IMR-90 (cell line): ENCODE data around the gene ITGA2. TPM values are rescaled to one million over a fixed set of nuclear protein-coding genes. Genes with fewer than 3 reads are reported as not detected.
A peak's percentile ranks its signal among the peaks of the same experiment; 100 is the strongest.

Experiments
- ATAC-seq: fragments of 200-7000 bp; cut with Tn5 transposase; 2 replicates; pipeline ENCODE4 v1.9.1; 2020; ENCODE audit warnings: low read depth, mild to moderate bottlenecking, moderate library complexity
- BruUV-seq: library from RNA; stranded (reverse); fragments of 400-500 nt; replicated peaks from 2 replicates; lab custom pipeline; 2021; lab: Mats Ljungman, UMichigan
- CTCF ChIA-PET: fragments of 300-600 bp; formaldehyde crosslinking; extraction: SDS; loops from one replicate; lab custom pipeline; 2021; ENCODE audit warnings: antibody characterized with exemption; lab: Yijun Ruan, JAX
- POLR2A ChIA-PET: fragments of 300-600 bp; sonication (Branson Sonifier 250); formaldehyde crosslinking; loops from one replicate; lab custom pipeline; 2022; ENCODE audit warnings: antibody characterized with exemption; ENCODE audit not compliant: unreplicated experiment; lab: Charles Lee
- DNase-seq: peaks from one replicate; pipeline ENCODE4 v3.0.0; 2013
- H2AFZ ChIP-seq: replicated peaks from 2 replicates; pipeline ENCODE3; 2013; ENCODE audit warnings: low read length, mild to moderate bottlenecking; ENCODE audit not compliant: poor library complexity
- H2AK5ac ChIP-seq: 2 replicates; pipeline ENCODE4 v1.6.1; 2013; ENCODE audit warnings: low read depth, low read length, inconsistent platforms
- H2AK9ac ChIP-seq: replicated peaks from 2 replicates; pipeline ENCODE3; 2013; ENCODE audit warnings: mild to moderate bottlenecking, low read depth, low read length, moderate library complexity; ENCODE audit not compliant: poor library complexity
- H2BK120ac ChIP-seq: 2 replicates; pipeline ENCODE4 v1.6.1; 2013; ENCODE audit warnings: low read depth, low read length, inconsistent platforms
- H2BK15ac ChIP-seq: 3 replicates; pipeline ENCODE4 v1.6.1; 2013; ENCODE audit warnings: low read depth, low read length, inconsistent platforms
- H2BK20ac ChIP-seq: 2 replicates; pipeline ENCODE4 v1.6.1; 2013; ENCODE audit warnings: low read depth, mild to moderate bottlenecking, inconsistent platforms, low read length, moderate library complexity
- H2BK5ac ChIP-seq: 2 replicates; pipeline ENCODE4 v1.6.1; 2013; ENCODE audit warnings: mild to moderate bottlenecking, low read depth, low read length, inconsistent platforms; ENCODE audit not compliant: poor library complexity, severe bottlenecking
- H3K14ac ChIP-seq: replicated peaks from 2 replicates; pipeline ENCODE4 v1.6.1; 2013; ENCODE audit warnings: low read depth, low read length, inconsistent platforms
- H3K18ac ChIP-seq: 2 replicates; pipeline ENCODE4 v1.6.1; 2013; ENCODE audit warnings: low read depth, low read length, control low read depth
- H3K23ac ChIP-seq: 2 replicates; pipeline ENCODE4 v1.6.1; 2013; ENCODE audit warnings: low read depth, low read length, inconsistent platforms
- H3K27ac ChIP-seq: 2 replicates; pipeline ENCODE4 v1.5.1; 2013; ENCODE audit warnings: mild to moderate bottlenecking, control low read depth, low read length; ENCODE audit not compliant: insufficient read depth
- H3K27me3 ChIP-seq: 2 replicates; pipeline ENCODE4 v1.6.1; 2013; ENCODE audit warnings: low read length; ENCODE audit not compliant: control insufficient read depth, insufficient read depth
- H3K36me3 ChIP-seq: 2 replicates; pipeline ENCODE4 v1.6.1; 2013; ENCODE audit warnings: low read length, mixed read lengths; ENCODE audit not compliant: control insufficient read depth, insufficient read depth
- H3K4ac ChIP-seq: 2 replicates; pipeline ENCODE4 v1.6.1; 2013; ENCODE audit warnings: low read depth, low read length, inconsistent platforms
- H3K4me1 ChIP-seq: 2 replicates; pipeline ENCODE4 v1.6.1; 2013; ENCODE audit warnings: low read length, mixed read lengths; ENCODE audit not compliant: control insufficient read depth, insufficient read depth
- H3K4me2 ChIP-seq: 2 replicates; pipeline ENCODE4 v1.6.1; 2013; ENCODE audit warnings: low read depth, mild to moderate bottlenecking, control low read depth, low read length, moderate library complexity
- H3K4me3 ChIP-seq: 2 replicates; pipeline ENCODE4 v1.5.1; 2013; ENCODE audit warnings: low read depth, mild to moderate bottlenecking, control low read depth, low read length, moderate library complexity; ENCODE audit not compliant: insufficient read depth
- H3K56ac ChIP-seq: 2 replicates; pipeline ENCODE4 v1.6.1; 2013; ENCODE audit warnings: low read length, inconsistent platforms; ENCODE audit not compliant: insufficient read depth; ENCODE audit errors: extremely low read depth
- H3K79me1 ChIP-seq, 2 experiments: 2 replicates each; pipeline ENCODE4 v1.6.1; 2013; ENCODE audit warnings: low read length in 2 of 2, inconsistent platforms in 1 of 2, low read depth in 1 of 2
- H3K9ac ChIP-seq: 2 replicates; pipeline ENCODE4 v1.6.1; 2013; ENCODE audit warnings: low read depth, low read length, control low read depth
- H3K9me1 ChIP-seq: 2 replicates; pipeline ENCODE4 v1.6.1; 2013; ENCODE audit warnings: low read length, inconsistent platforms; ENCODE audit not compliant: insufficient read depth
- H3K9me3 ChIP-seq: 2 replicates; pipeline ENCODE4 v1.6.1; 2013; ENCODE audit warnings: low read length; ENCODE audit not compliant: control insufficient read depth, insufficient read depth
- H4K20me1 ChIP-seq: 2 replicates; pipeline ENCODE4 v1.6.1; 2013; ENCODE audit warnings: low read length, inconsistent platforms; ENCODE audit not compliant: insufficient read depth
- H4K5ac ChIP-seq: 2 replicates; pipeline ENCODE4 v1.6.1; 2013; ENCODE audit warnings: mild to moderate bottlenecking, low read depth, low read length, control low read depth
- H4K8ac ChIP-seq, 2 experiments: 2 replicates each; pipeline ENCODE4 v1.6.1; 2013; ENCODE audit warnings: low read depth in 2 of 2, low read length in 2 of 2, control low read depth in 1 of 2, inconsistent platforms in 1 of 2
- H4K91ac ChIP-seq: 2 replicates; pipeline ENCODE4 v1.6.1; 2013; ENCODE audit warnings: low read depth, low read length, inconsistent platforms; ENCODE audit not compliant: insufficient read depth
- BHLHE40 ChIP-seq: fragments of 150-350 bp; IDR thresholded peaks from 2 replicates; pipeline ENCODE4 v1.6.1; 2016; ENCODE audit warnings: mild to moderate bottlenecking, low read depth, low read length
- CEBPB ChIP-seq: IDR thresholded peaks from 2 replicates; pipeline ENCODE4 v1.6.1; 2012; ENCODE audit warnings: low read depth, low read length, improper control_type of control experiment
- CHD1 ChIP-seq: IDR thresholded peaks from 2 replicates; pipeline ENCODE4 v1.6.1; 2012; ENCODE audit warnings: low read depth, low read length, improper control_type of control experiment
- CTCF ChIP-seq: conservative IDR thresholded peaks from 2 replicates; pipeline ENCODE4 v1.5.1; 2012; ENCODE audit warnings: mild to moderate bottlenecking, low read depth, low read length, improper control_type of control experiment
- MAFK ChIP-seq: IDR thresholded peaks from 2 replicates; pipeline ENCODE4 v1.6.1; 2012; ENCODE audit warnings: low read depth, low read length, improper control_type of control experiment
- RAD21 ChIP-seq: IDR thresholded peaks from 2 replicates; pipeline ENCODE4 v1.6.1; 2012; ENCODE audit warnings: low read length, improper control_type of control experiment
- SMC3 ChIP-seq: fragments of 150-350 bp; IDR thresholded peaks from 2 replicates; pipeline ENCODE4 v1.6.1; 2016; ENCODE audit warnings: low read depth, mild to moderate bottlenecking, antibody characterized with exemption, low read length, moderate library complexity
- WGBS, 2 experiments: methylation state at CpG; one replicate each; pipeline versions ENCODE4 v1.1.5 to v1.1.7; 2013; ENCODE audit warnings: missing lambda C conversion rate in 2 of 2; ENCODE audit not compliant: insufficient read length in 1 of 2; ENCODE audit errors: extremely low coverage in 2 of 2; 5-methylcytosine and 5-hydroxymethylcytosine counted together
- dilution Hi-C: fragments of 300-500 bp; cut with HindIII; formaldehyde crosslinking; loops from one replicate; pipeline ENCODE4 v1.14.3; 2018; ENCODE audit warnings: low sequenced_read_pairs; ENCODE audit not compliant: unreplicated experiment
- in situ Hi-C: fragments of 300-500 bp; cut with MboI; formaldehyde crosslinking; loops from 3 replicates; pipeline ENCODE4 v1.14.3; 2019; ENCODE audit warnings: low sequenced_read_pairs, inconsistent platforms, mixed read lengths
- intact Hi-C: fragments of 100-400 bp; cut with micrococcal nuclease; formaldehyde crosslinking; loops from 2 replicates; pipeline ENCODE4 v1.10.0; 2022
- polyA plus RNA-seq, 3 experiments: library from polyadenylated mRNA; depleted of rRNA; stranded (reverse); fragments of >200 nt; gene quantifications; 2 replicates each; pipeline ENCODE4 v1.2.3, GENCODE V29; 2012; ENCODE audit warnings: low replicate concordance in 1 of 3
- total RNA-seq: library from RNA; depleted of rRNA; stranded (reverse); fragments of >200 nt; gene quantifications from 2 replicates; pipeline ENCODE4 v1.2.3, GENCODE V29; 2012

The ITGA2 gene
- total and polyA plus RNA-seq, 2 of the 4 experiments (the other 2 are of a cell fraction): 23.3 to 93.4 TPM

DNA sequence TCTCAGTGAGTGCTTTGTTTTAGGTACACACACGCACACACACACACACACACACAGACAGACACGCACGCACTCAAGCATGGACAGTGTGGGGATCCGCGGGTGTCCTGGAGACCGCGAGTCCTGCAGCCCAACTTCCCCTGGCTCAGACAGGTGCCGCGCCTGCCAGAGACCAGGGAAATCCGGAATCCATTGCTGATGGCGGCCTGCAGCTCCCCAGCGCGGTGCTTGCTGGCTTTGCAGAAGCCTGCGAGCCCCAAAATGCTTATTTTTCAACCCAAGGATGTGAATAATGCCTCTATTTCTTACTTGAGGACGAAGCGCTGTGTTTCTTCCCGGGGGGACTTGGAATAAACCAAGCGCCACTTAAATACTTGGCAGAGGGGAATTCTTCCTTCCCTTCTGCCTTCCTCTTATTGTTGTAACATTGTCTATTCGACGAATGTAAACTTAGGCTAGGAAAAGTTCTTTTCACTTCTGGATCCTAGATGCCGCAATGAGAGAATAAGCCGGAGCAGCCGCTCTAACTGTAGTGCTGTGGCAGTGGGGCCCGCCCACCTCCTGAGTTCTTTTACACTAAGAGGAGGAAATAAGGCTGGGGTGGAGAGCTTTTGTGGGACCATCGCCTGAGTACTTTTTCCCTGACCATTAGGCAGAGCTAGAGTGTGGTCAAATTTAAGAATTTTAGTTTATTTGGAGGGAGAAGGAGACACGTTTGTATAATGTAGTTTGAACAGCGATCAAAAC lies 802 bp downstream of the ITGA2 start:
- no peaks in the 10 kb centered on the region for H3K9me3 ChIP-seq

More for the DNA sequence above, 802 bp downstream of the ITGA2 start:
- Histone ChIP-seq H2AK9ac (peak overlapping the region; percentile 56), H3K36me3 (peaks cover 5% of the 10 kb centered on the region; the same call in 1 of the 2 replicates), H3K9ac (peak overlapping the region; percentile 73), H3K4me3 (peak overlapping the region; percentile 93), H4K8ac (peak overlapping the region; percentile 7 to 48; a peak in 2 of 4 replicates), H3K4me1 (peaks cover 16% of the 10 kb centered on the region; the same call in 1 of the 2 replicates), H2AK5ac (peak overlapping the region; percentile 48), H2BK20ac (no peak overlapping the region), H3K27me3 (no peaks in the 10 kb centered on the region), H4K20me1 (no peaks in the 10 kb centered on the region), H2BK15ac (peak overlapping the region; percentile 52; the same call in 1 of the 3 replicates), H3K14ac (peak overlapping the region; percentile 80), H2BK5ac (peak overlapping the region; percentile 40), H3K18ac (peak overlapping the region; percentile 15), H3K4me2 (peak overlapping the region; percentile 93), H4K91ac (peak overlapping the region; percentile 74; the same call in 1 of the 2 replicates), H3K9me1 (peaks cover 4% of the 10 kb centered on the region), H4K5ac (peak overlapping the region; percentile 51; the same call in 1 of the 2 replicates), H3K27ac (peak overlapping the region; percentile 56), H2AFZ (peak overlapping the region; percentile 92), H3K56ac (peak overlapping the region; percentile 78), H3K79me1 (peaks cover 0 to 66% of the 10 kb centered on the region in 2 experiments; a peak in 2 of 4 replicates), H3K23ac (peak overlapping the region; percentile 61), H3K4ac (peak overlapping the region; percentile 59), H2BK120ac (peak overlapping the region; percentile 62)
- DNase-seq: peak; percentile 60
- ATAC-seq: peak; percentile 47
- in situ Hi-C loops (no loop called here), intact Hi-C loops (loop anchor here (2.0 to 5.0 kb wide), 3 partner anchors 37 to 47 kb away; no protein-coding TSS in a partner anchor), dilution Hi-C loops (no loop called here)
- ChIA-PET POLR2A (interaction anchor here (0.6 to 1.0 kb wide), 4 partner anchors 29 to 46 kb away, joined by 3 to 8 read pairs (median 6); no protein-coding TSS in a partner anchor), CTCF (interaction anchor here (0.6 to 1.1 kb wide), 4 partner anchors 28 to 1370 kb away, joined by 3 to 4 read pairs (median 4); no protein-coding TSS in a partner anchor)
- WGBS, 2 experiments: 0% methylated on average over 9 of the region's 27 CpGs; no CpG with 5 or more reads in 1 of the 2 experiments
- BruUV-seq: no TSS peak
- peak; percentile 63 for TF ChIP-seq RAD21
- TF ChIP-seq CEBPB: no peak
- peak; percentile 50 for TF ChIP-seq CTCF
- no peak for TF ChIP-seq BHLHE40
- no peak for TF ChIP-seq MAFK
- peak; percentile 43 for TF ChIP-seq SMC3
- TF ChIP-seq CHD1: no peak
